ENCODE measurements around the gene MGMT.

MGMT gene

GRCh38 chr10:129799942-129800341 lies 332.9 kb downstream of the MGMT start:
- no peak for DNase-seq (ENCODE audit: low read depth)

DNA sequence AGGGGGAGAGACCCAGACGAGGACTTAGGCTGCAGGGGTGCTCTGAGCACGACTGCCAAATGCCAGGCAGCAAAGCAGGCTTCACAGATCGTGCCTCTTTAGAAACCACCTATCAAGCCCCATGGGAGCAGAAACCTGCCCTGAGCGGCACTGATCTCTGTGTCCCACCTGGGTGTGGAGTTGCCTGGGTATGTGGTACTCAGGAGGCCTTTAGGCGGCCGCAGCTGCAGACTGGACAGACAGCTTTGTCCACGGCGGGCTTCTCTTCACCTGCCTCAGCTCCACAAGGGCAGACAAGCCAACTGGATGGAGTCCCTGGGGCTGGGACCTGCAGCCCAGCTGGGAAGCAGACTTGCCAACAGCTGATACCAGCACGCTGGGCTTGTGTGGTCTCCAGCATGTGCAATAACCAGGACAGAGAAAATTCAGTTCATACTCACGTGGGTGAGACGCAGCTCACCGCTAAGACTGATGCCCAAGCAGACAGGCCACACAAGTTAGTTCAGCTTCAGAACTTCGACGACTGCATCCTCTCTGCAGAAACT lies 333.8 kb downstream of the MGMT start:
- DNase-seq (ENCODE audit: low read depth) = no peak

DNA sequence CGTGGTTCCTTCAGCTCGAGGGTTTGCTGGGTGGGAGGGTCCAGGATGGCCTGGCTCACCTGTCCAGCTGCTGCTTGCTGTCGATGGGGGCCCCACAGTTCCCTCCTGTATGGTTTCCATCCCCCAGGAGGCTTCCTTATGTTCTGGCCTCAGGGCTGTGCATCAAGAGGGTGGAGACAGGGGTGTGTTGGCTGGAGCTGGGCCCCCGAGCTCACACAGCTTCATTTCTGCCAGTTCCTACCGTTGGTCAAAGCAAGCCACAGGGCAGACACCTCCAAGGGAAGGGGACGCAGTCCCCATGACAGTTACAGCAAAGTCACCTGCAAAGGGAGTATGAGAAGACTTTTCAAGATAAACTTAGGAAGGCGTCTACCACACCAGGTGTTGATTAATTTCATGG lies 340.2 kb downstream of the MGMT start:
- no peak for DNase-seq (ENCODE audit: low read depth)

DNA sequence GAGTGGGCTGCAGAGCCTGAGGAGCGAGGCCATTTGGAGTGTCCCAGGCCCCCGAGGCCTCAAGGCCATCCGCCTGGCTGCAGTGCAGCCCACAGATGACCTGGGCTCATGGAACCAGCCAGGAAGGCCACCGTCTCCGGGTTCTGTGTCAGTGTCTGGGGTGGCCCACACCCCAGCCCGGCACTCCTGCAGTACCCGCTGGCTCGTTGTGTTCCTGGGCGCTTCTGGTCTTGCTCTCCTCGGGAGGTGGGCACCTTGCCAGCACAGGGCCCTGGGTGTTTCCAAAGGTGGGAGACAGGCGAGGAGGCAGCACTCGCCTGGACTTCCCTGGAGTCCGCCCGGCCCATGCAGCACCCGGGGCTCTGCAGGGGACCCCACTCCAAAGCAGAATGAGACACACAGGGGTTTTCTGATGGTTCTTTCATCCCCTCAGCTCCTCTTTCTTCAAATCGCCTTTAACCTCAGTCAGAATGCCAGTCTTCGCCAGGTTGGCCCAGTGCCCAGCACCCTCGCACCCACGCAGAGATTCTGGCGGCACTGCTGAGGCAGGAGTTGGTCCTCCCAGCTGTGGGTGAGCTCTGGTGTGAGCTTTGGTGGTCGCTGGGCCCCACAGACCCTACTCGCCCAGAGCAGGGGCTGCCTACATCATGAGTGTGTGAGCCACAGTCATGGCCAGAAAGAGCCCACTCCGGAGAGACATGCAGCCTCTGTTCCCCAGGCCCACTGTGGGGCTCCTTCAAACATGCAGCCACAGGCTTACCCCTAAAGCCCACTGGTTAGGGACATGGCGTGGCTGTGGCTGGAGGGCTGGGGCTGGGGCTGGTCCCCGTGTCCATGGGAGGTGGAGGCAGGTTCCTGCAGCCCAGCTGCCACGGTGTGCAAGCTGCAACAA lies 341.3 kb downstream of the MGMT start:
- no peak for DNase-seq (ENCODE audit: low read depth)

GRCh38 chr10:129809431-129809830 lies 342.4 kb downstream of the MGMT start:
- DNase-seq (ENCODE audit: low read depth) = no peak

- DNase-seq (ENCODE audit: low read depth) = no peak
These were observed 342.8 kb downstream of the MGMT start for GRCh38 chr10:129809841-129810240.

GRCh38 chr10:129811208-129811607 lies 344.2 kb downstream of the MGMT start:
- DNase-seq (ENCODE audit: low read depth) = no peak

DNA sequence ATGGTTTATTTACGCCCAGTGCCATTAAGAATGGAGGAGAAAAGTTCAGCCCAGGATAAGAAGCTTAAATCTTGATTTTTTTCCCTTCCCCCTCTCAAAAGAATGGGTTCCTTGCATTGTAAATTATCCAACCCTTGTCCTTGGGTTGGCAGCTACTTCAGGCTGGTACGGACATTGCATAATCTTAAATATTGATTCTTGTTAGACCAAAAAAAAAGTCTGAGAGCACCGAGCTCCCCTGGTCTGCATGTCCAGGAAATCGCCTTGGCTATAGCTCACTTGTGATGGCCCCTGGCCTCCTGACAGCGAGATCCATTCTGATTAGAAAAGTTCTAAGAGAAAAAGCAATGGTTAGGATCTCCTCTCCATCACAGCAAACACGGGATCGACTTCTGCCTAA lies 345.4 kb downstream of the MGMT start:
- DNase-seq (ENCODE audit: low read depth) = no peak

DNA sequence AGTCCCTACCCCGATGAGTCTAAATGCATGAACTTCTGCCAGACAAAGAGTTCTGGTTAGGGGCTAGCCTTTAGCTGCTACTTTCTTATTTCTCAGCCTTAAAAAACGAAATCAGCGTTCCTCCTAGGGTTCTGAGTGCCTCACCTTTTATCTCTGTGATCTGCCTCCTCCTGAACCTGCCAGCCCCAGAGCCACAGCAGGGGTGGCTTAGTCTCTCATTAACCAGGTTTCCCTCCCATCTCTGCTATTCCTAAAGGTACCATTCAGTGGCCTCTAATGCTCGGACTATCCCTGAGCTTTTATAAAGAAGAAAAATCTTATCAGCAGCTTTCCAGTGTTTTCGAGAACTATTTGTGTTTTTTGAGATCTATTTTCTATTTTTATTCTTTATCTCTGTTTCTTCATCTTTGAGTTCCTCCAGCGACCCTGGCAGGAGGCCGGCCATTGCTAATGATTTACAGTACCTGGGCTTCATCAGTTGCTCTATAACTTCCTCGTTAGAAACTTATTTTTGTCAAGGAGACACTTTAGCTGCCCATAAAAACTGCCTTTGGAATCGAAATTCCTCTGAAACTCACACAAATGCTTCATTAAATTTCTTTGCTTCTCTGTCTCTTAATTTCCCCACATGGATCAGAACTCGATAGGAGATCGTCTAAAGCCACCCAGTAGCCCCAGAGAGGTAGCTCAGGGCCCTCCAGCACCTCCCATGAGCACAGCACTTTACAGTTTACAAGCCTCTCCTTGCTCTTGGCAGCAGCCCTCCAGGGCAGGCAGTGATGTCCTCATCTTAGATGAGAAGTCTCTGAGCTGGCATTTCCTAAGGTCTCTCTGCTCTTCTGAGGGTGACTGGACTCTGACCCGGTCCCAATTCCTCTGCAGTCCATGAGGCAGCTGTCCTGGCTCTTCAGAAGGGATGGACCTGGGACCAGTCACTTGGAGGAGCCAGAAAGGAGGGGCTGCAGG lies 347.9 kb downstream of the MGMT start:
- DNase-seq (ENCODE audit: low read depth) = no peak

- DNase-seq (ENCODE audit: low read depth) = no peak
These were observed 349.0 kb downstream of the MGMT start for GRCh38 chr10:129815898-129816655.

DNA sequence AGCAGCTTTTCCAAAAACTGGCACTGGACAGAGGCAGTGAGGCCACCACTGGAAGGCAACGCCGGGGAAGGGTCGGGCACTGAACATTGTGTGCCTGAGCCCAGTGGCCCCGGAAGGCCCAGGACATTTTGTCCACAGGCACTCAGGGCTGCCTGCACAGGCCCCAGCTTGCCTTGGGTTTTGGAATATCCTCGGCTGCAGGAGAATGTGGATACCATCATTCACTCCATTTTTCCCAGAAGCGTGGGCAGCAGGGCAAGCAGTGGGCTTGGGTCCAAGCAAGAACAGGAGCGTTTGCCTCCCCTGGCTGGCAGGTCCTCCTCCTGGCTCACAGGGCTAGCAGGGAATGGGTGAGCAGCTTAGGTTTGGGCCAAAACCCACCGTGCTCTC lies 349.6 kb downstream of the MGMT start:
- no peak for DNase-seq (ENCODE audit: low read depth)

Measured in T follicular helper cell (primary cell).